GM18526 (cell line): ENCODE measurements around the gene ARHGEF16.

ENCODE experiments used
- POLR2A ChIP-seq: IDR thresholded peaks from 3 replicates; pipeline ENCODE4 v1.6.1; 2011; ENCODE audit not compliant: insufficient read length; ENCODE audit errors: extremely low read depth

ARHGEF16 gene

DNA sequence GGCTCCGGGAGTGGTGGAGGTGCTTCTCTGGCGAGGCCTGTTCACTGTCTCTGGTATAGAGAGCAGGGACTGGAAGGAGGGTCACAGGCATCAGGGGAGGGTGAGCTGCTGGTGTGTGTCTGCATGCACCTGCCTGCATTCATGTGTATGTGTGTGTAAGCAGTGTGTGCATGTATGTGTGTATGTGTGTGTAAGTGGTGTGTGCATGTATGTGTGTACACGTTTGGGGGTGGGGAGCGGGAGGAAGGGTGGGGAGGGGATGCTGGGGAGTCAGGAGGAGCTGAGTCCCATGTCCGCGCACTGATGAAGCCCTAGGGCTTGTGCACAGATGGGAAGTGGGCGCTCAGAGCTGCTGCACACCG, 49.0 kb downstream of the ARHGEF16 start:
- TF ChIP-seq POLR2A, result no peak

DNA sequence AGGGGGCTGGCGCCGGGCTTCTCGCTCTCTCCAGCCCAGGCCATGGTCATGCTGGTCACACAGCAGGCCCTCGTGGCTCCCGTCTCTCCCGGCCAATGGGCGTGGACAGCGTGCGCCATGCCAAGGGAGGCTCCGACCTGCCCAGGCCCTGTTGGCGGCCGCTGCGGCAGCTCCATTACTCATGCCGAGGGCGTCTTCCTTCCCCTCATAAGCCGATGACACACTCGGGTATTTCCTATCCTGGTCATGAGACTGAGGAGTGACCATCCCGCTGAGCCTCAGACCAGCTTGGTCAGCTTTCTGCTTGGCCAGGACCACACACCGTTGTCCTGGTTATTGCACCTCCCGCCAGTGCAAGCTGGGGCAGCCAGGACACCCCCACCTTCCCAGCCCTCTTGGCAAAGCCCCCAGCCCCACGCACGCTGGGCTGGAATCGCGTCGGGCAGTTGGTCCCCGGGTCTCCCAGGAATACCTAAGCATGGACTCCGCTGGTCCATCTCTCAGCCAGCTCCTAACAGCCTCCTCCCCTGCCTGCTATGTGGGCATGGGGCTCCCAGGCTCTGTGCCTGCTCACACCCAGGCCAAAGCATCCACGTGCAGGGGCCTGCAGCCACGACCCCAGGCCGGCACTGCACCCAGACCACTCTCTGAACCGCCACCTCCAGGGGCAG, 49.8 kb downstream of the ARHGEF16 start:
- no peak for TF ChIP-seq POLR2A

DNA sequence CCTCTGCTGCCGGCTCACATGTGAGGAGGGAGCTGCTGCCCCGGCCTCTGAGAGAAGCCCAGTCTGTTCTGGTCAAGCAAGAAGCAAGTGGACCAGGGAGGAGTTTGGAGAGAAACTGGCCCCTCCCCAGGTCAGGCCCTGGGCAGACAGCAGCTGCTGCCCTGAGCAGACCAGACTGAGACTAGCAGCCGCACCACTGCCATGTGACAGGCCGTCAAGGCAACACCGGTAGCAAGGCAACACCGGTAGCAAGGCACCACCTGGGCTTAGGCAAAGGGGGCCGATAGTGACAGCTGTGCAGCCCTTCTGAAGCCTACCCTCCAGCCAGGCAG, 50.3 kb downstream of the ARHGEF16 start:
- no peak for TF ChIP-seq POLR2A

DNA sequence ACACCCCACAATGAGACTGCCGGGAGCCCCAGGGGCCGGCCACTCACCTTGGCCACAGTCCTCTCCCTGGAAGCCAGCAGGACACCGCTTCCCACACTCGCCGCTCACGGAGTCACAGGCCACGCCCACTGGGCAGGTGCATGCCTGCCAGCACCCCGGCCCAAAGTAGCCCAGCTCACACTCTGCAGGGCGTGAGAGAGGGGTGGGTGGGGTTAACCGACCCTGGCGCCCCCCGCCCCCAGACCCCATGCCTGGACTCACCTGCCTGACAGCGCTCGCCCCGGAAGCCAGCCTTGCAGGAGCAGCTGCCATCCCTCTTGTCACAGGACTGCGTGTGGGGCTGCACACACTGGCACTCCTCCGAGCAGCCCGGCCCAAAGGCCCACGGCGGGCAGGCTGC, 50.7 kb downstream of the ARHGEF16 start:
- TF ChIP-seq POLR2A, result no peak

DNA sequence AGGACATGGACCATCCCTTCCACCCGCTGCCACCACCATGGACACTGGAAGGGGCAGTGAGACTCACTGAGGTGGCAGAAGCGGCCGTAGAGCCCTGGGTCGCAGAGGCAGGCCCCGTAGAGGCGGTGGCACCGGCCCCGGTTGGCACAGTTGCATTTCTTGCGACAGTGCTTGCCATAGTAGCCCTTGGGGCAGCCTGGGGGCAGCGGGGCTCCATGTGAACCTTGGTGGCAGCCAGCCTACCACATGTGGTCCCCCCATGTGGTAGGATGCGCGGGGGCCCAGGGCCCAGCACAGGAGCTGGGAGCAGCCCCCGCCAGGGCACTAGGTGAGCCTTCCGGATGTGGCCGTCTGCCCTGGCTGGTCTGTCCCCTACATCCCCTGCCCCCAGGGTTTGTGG, 51.6 kb downstream of the ARHGEF16 start:
- TF ChIP-seq POLR2A, result no peak

DNA sequence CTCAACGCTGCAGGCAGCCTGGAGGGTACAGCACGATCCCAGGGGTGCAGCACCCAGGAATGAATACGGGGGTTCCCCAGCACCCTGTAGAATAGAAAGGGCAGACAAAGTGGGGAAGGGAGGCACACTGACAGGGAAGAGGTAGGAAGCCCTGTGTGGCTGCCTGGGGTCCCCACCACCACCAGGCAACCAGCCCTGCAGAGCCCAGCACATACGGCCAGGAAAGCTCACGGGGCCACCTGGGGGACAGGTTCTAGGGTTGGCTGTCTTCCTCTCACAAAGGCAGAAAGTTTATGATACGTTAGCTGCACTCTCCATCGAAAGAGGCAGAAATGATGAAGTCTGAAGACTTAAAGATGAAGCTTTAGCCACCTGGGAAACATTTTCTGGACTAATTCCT, 52.5 kb downstream of the ARHGEF16 start:
- no peak for TF ChIP-seq POLR2A

DNA sequence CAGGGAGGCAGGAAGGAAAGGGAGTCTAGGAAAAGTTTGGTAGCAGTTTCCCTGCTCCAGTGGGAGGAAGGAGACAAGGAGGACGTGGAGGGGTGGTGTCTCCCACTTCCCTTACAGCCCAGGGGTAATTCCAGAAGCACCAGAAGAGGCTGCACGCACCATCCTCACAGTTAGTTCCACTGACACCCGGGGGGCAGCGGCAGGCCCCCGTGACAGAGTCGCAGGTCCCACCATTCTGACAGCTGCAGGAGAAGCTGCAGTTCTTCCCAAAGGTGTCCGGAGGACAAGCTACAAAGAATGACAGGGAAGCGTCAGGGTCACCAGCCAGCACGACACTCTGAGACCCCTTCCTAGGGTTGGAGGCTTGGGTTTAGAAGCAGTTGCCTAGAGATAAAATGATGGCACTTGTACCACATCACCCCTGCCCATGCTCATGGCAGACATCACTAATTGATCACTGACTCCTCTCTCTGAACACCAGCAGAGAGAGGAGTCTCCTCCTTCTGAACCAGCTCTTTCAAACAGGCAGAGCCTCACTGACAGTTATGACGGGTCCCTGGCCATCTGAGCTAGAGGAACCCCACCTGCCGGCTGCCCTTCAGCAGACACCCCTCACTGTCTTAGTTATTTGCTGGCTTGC, 53.3 kb downstream of the ARHGEF16 start:
- TF ChIP-seq POLR2A, result no peak

DNA sequence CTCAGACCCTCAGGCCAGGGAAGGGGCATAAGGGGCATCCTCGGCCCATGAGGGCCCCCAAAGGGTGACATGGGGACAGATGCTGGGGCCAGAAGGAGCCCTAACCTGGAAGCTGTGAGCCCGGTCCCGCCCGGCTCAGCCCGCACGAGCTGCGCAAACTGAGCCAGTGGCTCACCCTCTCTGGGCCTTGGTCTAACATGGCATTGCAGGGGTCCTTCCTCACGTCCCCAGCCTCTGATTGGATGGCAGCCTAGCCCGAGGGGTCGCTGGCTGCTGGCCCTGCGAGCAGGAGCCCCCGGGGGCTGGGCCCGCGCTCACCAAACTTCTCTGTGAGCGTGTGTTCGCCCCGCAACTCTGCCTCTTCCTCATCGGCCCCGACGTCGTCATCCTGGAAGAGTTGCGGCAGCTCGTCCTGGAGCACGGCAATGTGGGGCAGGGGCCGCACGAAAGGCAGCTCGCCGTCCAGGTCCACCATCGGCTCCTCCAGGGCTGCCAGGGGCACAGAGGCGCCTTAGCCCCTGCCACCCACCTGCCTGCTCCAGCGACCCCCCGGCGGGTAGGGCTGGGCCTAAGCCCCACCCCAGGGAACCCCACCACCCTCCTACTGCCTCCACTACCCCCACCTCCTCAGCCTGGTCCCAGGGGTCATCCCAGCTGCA, 54.4 kb downstream of the ARHGEF16 start:
- TF ChIP-seq POLR2A, result no peak

DNA sequence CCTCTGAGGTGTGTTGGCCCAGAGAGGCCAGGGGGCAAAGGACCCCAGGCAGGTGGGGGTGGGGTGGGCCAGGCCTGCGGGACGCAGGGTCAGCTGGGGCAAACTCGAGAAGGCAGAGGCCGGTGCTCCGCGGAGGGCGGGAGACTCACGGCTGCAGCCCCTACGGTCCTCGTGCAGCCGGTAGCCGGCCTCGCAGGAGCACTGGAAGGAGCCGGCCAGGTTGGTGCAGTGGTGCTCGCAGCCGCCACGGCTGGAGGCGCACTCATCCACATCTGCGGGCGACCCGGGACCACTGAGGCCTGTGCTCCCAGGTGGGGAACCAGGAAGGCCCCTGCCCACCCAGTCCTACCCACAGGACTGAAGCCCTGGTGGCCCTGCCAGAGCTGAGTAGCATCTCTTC, 55.3 kb downstream of the ARHGEF16 start:
- no peak for TF ChIP-seq POLR2A

DNA sequence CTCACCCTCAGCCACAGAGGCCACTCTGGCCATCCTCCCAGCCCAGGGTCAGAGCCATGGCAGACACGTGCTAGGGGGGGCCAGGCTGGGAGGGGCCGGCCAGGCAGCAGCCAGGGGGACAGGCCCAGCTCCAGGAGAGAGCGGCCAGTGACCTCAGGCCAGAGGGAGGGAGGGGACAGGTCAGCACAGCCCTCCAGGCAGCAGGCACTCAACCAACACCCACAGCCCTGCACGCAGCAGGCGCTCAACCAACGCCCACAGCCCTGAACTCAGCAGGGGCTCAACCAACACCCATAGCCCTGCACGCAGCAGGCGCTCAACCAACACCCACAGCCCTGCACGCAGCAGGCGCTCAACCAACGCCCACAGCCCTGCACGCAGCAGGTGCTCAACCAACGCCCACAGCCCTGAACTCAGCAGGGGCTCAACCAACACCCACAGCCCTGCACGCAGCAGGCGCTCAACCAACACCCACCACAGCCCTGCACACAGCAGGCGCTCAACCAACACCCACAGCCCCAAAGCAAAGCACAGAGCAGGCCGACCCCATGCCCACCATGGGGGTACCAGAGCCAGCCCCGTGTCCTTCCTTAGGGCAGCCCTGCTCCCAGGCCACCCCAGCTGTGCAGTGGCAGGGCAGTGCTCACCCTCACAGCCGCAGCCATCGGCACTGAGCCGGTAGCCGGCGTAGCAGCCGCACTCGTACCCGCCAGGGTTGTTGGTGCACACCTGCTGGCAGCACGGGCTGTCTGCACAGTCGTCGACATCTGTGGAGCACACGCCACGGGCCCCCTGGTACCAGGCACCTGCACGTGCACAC, 55.9 kb downstream of the ARHGEF16 start:
- TF ChIP-seq POLR2A, result no peak

DNA sequence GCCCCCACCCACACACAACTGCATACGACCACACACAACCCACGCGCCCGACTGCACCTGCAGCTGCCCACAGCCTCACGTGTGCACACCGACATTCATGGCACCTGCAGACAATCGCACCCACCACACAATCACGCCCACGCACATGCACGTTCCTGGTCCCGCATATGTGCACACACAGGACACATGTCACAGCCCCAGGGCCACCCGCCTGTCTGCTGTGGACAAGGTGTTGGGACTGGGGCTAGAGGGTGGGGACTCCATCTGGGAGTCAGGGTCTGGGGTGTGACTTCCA, 56.4 kb downstream of the ARHGEF16 start:
- TF ChIP-seq POLR2A, result no peak

DNA sequence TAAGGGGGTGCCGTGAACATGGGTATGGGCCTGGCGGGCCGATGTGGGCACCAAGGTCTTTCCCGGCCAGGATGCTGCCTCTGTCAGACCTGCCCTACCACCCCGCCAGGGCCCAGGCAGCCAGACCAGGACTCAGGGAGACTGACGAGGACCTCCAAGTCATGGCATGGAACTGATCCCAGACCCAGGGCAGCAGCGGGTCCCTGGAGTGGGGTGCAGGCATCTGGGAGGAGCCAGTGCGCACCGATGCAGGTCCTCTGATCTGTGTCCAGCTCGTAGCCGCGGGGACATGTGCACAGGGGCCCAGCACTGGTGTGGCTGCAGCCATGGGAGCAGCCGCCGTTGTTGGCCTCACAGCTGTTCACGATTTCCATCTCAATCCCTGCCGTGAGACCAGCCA, 56.8 kb downstream of the ARHGEF16 start:
- TF ChIP-seq POLR2A, result no peak

DNA sequence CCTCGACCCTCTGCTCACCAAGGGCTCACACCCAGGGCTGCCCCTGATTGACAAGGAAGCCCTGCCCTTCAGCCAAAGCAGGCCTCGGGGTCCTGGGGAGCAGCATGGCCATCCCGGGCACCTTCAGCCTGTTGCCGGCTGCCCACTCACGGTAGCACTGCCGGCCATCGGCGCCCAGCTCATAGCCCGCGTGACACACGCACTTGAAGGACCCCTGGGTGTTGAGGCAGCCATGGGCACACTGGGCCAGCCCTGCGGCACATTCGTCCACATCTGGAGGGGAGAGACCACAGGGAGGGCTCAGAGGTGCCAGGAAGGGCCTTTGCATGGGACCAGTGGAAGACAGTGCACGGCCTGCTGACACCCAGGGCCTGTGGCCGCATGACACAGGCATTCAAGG, 57.4 kb downstream of the ARHGEF16 start:
- no peak for TF ChIP-seq POLR2A

DNA sequence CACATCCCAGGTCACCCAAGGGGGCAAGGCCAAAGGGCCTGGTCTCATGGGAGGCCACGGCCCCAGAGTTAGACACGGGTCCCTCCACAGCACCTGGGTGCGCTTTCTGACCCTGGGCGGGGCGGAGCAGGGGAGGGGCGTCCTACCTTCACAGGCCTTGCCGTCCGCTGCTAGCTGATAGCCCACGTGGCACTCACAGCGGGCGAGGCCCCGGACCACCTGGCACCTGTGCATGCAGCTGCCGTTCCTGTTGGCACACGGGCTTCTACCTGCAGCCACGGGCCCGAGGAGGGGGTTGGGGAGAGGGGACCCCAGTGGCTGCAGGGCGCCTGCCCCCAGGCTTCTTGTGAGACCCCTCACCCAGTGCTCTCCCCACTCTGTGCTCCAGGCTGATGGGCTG, 59.9 kb downstream of the ARHGEF16 start:
- TF ChIP-seq POLR2A, result no peak

DNA sequence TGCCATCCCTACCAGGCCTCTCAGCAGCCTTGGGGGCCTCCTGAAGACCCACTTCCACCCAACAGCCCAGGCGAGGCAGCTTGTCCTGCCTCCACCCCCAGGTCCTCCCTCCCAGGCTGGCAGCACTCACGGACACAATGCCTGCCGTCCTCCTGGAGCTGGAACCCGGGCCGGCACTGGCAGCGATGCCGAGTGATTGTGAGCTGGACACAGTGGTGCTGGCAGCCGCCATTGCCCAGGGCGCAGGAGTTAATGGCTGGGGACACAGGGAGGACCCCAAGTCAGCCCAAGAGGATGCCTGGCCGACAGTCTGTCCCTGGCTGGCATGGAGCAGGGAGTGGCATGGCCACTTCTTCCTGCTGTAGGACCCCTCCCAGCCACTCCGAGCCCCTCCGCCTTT, 60.8 kb downstream of the ARHGEF16 start:
- TF ChIP-seq POLR2A, result no peak
